Calu3 (cell line): ENCODE results near the gene MAD1L1. TPM values are rescaled to one million over a fixed set of nuclear protein-coding genes. Genes with fewer than 3 reads are reported as not detected.

Source experiments
- BruUV-seq: library from RNA; stranded (reverse); fragments of 400-500 nt; replicated peaks from 2 replicates; lab custom pipeline; 2021; lab: Mats Ljungman, UMichigan
- CTCF ChIA-PET: fragments of 300-600 bp; sonication (Branson Sonifier 250); formaldehyde crosslinking; loops from one replicate; lab custom pipeline; 2022; ENCODE audit warnings: antibody characterized with exemption; lab: Charles Lee
- DNase-seq: peaks from one replicate; pipeline ENCODE4 v3.0.0; 2022
- H3K27ac Mint-ChIP-seq: one replicate; pipeline ENCODE4 v1.8.0; 2022; ENCODE audit warnings: mixed read lengths; ENCODE audit not compliant: unreplicated experiment
- H3K27me3 Mint-ChIP-seq: one replicate; pipeline ENCODE4 v1.8.0; 2022; ENCODE audit warnings: mixed read lengths; ENCODE audit not compliant: unreplicated experiment
- H3K36me3 Mint-ChIP-seq: one replicate; pipeline ENCODE4 v1.8.0; 2022; ENCODE audit warnings: mild to moderate bottlenecking, moderate library complexity, mixed read lengths; ENCODE audit not compliant: insufficient read depth, unreplicated experiment
- H3K4me1 Mint-ChIP-seq: one replicate; pipeline ENCODE4 v1.8.0; 2022; ENCODE audit warnings: mild to moderate bottlenecking, low read depth, mixed read lengths; ENCODE audit not compliant: unreplicated experiment
- H3K4me3 Mint-ChIP-seq: one replicate; pipeline ENCODE4 v1.8.0; 2022; ENCODE audit warnings: mild to moderate bottlenecking, low read depth, moderate library complexity, mixed read lengths; ENCODE audit not compliant: unreplicated experiment
- H3K9me3 Mint-ChIP-seq: one replicate; pipeline ENCODE4 v1.8.0; 2022; ENCODE audit warnings: low read depth, mixed read lengths; ENCODE audit not compliant: unreplicated experiment
- intact Hi-C: fragments of 100-400 bp; cut with micrococcal nuclease; formaldehyde crosslinking; loops from one replicate; pipeline ENCODE4 v1.10.0; 2022; ENCODE audit not compliant: unreplicated experiment
- total RNA-seq: library from RNA; stranded (reverse); gene quantifications from 2 replicates; pipeline ENCODE4 v1.2.3, GENCODE V29; 2022
- TF ChIP-seq, protein P1 (sequence below): fragments of 200-600 bp; IDR thresholded peaks from one replicate; pipeline ENCODE4 v1.8.0; 2022; ENCODE audit warnings: antibody characterized with exemption; ENCODE audit not compliant: unreplicated experiment

The MAD1L1 gene
- total RNA-seq, 1 experiment from 2014 or later = 86.0 TPM

DNA sequence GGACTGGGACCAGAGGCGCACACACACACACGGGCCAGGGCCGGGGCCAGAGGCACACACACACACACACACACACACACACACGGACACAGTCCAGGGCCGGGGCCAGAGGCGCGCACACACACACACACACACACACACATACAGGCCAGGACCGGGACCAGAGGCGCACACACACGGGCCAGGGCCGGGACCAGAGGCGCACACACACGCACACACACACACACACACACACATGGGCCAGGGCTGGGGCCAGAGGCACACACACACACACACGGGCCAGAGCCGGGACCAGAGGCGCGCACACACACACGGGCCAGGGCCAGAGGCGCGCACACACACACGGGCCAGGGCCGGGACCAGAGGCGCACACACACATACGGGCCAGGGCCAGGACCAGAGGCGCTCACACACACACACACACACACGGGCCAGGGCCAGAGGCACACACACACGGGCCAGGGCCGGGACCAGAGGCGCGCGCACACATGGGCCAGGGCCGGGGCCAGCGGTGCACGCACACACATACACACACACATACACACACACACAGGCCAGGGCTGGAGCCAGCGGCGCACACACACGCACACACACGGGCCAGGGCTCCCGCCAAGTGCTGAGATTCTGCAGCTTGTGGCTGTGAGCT, 293.8 kb downstream of the MAD1L1 start:
- TF ChIP-seq, protein P1, sequence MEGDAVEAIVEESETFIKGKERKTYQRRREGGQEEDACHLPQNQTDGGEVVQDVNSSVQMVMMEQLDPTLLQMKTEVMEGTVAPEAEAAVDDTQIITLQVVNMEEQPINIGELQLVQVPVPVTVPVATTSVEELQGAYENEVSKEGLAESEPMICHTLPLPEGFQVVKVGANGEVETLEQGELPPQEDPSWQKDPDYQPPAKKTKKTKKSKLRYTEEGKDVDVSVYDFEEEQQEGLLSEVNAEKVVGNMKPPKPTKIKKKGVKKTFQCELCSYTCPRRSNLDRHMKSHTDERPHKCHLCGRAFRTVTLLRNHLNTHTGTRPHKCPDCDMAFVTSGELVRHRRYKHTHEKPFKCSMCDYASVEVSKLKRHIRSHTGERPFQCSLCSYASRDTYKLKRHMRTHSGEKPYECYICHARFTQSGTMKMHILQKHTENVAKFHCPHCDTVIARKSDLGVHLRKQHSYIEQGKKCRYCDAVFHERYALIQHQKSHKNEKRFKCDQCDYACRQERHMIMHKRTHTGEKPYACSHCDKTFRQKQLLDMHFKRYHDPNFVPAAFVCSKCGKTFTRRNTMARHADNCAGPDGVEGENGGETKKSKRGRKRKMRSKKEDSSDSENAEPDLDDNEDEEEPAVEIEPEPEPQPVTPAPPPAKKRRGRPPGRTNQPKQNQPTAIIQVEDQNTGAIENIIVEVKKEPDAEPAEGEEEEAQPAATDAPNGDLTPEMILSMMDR = no peak
- no TSS peak for BruUV-seq
- no peak for DNase-seq
- Mint-ChIP-seq H3K36me3 (no peaks in the 10 kb centered on the region), H3K27me3 (no peaks in the 10 kb centered on the region), H3K4me3 (no peak overlapping the region), H3K9me3 (no peaks in the 10 kb centered on the region), H3K4me1 (no peaks in the 10 kb centered on the region), H3K27ac (no peak overlapping the region)
- CTCF ChIA-PET = no interaction called here
- intact Hi-C loops = no loop called here

DNA sequence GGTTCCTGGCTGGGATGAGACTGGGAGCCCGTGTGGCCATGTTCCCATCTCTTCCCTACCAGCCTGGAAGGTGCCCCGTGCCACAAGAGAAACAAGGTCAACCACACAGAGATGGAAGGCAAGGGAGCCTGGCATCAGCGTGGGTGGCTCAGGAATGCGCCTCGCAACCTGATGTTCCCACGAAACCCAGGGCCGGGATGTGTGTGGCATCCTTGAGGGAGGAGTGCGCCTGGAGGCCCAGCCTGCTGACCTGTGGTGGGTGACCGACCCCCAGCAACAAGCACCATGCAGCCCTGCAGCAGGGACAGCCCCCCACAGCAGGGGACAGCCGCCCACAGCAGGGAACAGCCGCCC, 295.5 kb downstream of the MAD1L1 start:
- H3K27me3 Mint-ChIP-seq = no peaks in the 10 kb centered on the region
- CTCF ChIA-PET = no interaction called here
- intact Hi-C loops = no loop called here
- DNase-seq = no peak
- H3K27ac Mint-ChIP-seq = no peak overlapping the region
- TF ChIP-seq, protein P1 = no peak
- H3K4me1 Mint-ChIP-seq = no peaks in the 10 kb centered on the region
- no peak overlapping the region for H3K4me3 Mint-ChIP-seq
- H3K9me3 Mint-ChIP-seq = no peaks in the 10 kb centered on the region
- no peaks in the 10 kb centered on the region for H3K36me3 Mint-ChIP-seq
- BruUV-seq = no TSS peak

DNA sequence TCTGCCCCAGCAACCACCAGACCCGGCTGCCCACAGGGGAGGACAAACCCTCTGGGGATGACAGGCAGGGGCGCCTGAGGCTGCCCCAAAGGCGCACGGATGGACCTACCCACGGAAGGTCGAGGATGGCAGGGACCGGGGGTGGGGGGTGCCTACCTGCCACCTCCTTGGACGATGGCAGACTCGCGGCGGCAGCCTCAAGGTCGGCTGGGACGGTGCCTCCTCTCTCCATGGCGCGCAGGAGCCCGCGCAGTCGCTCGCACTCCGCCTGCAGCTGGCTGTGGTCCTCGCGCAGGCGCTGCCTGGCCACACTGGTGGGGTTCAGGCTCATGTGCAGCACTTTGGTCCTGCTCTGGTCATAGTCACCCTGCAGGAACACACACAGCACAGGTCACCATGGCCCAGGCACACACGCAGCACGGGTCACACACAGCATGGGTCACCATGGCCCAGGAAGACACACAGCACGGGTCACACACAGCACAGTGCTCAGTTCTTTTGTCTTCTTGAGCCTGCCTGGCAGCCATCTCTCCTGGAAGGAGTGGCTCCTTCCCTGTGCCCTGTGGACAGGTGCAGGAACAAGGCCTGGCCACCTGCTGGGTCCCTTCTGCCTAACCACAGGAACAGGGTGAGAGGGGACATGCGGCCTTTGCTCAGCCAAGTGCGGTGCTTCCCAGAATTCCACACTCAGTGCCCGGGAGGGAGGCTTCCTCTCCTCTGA, 296.1 kb downstream of the MAD1L1 start:
- no peaks in the 10 kb centered on the region for H3K4me1 Mint-ChIP-seq
- H3K36me3 Mint-ChIP-seq = no peaks in the 10 kb centered on the region
- H3K27me3 Mint-ChIP-seq = no peaks in the 10 kb centered on the region
- H3K4me3 Mint-ChIP-seq = no peak overlapping the region
- no TSS peak for BruUV-seq
- intact Hi-C loops = no loop called here
- no peak for DNase-seq
- CTCF ChIA-PET = no interaction called here
- TF ChIP-seq, protein P1 = no peak
- H3K27ac Mint-ChIP-seq = no peak overlapping the region
- no peaks in the 10 kb centered on the region for H3K9me3 Mint-ChIP-seq

DNA sequence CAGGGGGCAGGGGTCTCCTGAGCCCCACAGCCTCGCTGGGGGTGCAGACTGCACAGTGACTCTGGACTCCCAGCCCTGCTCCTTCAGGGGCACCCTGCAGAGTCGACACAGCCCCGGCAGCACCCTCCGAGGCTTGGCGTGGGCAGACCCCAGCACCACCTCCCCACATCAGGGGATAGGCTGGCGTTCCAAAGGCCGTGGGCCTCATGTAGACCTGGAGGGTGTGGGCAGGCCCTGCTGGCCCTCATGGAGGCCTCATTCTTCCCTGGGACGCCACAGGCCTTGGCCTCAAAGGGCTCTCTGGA, 296.8 kb downstream of the MAD1L1 start:
- no TSS peak for BruUV-seq
- no peaks in the 10 kb centered on the region for H3K4me1 Mint-ChIP-seq
- DNase-seq = no peak
- TF ChIP-seq, protein P1 = no peak
- no peak overlapping the region for H3K27ac Mint-ChIP-seq
- no peak overlapping the region for H3K4me3 Mint-ChIP-seq
- CTCF ChIA-PET = no interaction called here
- intact Hi-C loops = no loop called here
- peaks cover 6% of the 10 kb centered on the region for H3K36me3 Mint-ChIP-seq
- H3K9me3 Mint-ChIP-seq = no peaks in the 10 kb centered on the region
- no peaks in the 10 kb centered on the region for H3K27me3 Mint-ChIP-seq
